ENCODE measurements around the gene TIE1.

TIE1 gene

GRCh38 chr1:43293896-43294760 is 6.7 kb upstream of the TIE1 start:
- no peak for DNase-seq

- no peak for DNase-seq
These were observed 6.0 kb upstream of the TIE1 start for GRCh38 chr1:43294761-43295160.

- no peak for DNase-seq
These were observed 4.6 kb upstream of the TIE1 start for GRCh38 chr1:43296207-43296606.

GRCh38 chr1:43298055-43298454 is 2.7 kb upstream of the TIE1 start:
- DNase-seq, result no peak

GRCh38 chr1:43299101-43299500 is 1.7 kb upstream of the TIE1 start:
- DNase-seq, result no peak

GRCh38 chr1:43302201-43302600 is 1.4 kb downstream of the TIE1 start:
- DNase-seq, result no peak

- no peak for DNase-seq
These were observed 2.1 kb downstream of the TIE1 start for GRCh38 chr1:43302721-43303470.

GRCh38 chr1:43303471-43304313 is 2.9 kb downstream of the TIE1 start:
- no peak for DNase-seq

- no peak for DNase-seq
These were observed 3.5 kb downstream of the TIE1 start for GRCh38 chr1:43304314-43304681.

GRCh38 chr1:43304771-43305300 is 4.1 kb downstream of the TIE1 start:
- no peak for DNase-seq

GRCh38 chr1:43305461-43305860 is 4.7 kb downstream of the TIE1 start:
- no peak for DNase-seq

GRCh38 chr1:43305926-43306687 is 5.3 kb downstream of the TIE1 start:
- no peak for DNase-seq

- DNase-seq, result no peak
These were observed 6.1 kb downstream of the TIE1 start for GRCh38 chr1:43306688-43307457.

GRCh38 chr1:43307458-43308158 is 6.8 kb downstream of the TIE1 start:
- DNase-seq, result no peak

- no peak for DNase-seq
These were observed 8.0 kb downstream of the TIE1 start for GRCh38 chr1:43308635-43309404.

GRCh38 chr1:43309405-43310025 is 8.7 kb downstream of the TIE1 start:
- no peak for DNase-seq

- DNase-seq, result no peak
These were observed 10.7 kb downstream of the TIE1 start for GRCh38 chr1:43311521-43311920.

- no peak for DNase-seq
These were observed 11.4 kb downstream of the TIE1 start for GRCh38 chr1:43312212-43312623.

All from NCI-H2081 (cell line).